ENCODE data around the gene DLG2. TPM values are rescaled to one million over a fixed set of nuclear protein-coding genes. Genes with fewer than 3 reads are reported as not detected.
"Not testable (repeated sequence)": the region's sequence is repeated elsewhere in the genome, so short reads cannot be mapped to it uniquely, and the experiment has no call there.

DLG2 gene
- total and polyA plus RNA-seq, 9 donors = 2.5 to 20.7 (median 12.0) TPM

- no peaks in the 10 kb centered on the region for H3K27me3 ChIP-seq
- TF ChIP-seq, protein P1, sequence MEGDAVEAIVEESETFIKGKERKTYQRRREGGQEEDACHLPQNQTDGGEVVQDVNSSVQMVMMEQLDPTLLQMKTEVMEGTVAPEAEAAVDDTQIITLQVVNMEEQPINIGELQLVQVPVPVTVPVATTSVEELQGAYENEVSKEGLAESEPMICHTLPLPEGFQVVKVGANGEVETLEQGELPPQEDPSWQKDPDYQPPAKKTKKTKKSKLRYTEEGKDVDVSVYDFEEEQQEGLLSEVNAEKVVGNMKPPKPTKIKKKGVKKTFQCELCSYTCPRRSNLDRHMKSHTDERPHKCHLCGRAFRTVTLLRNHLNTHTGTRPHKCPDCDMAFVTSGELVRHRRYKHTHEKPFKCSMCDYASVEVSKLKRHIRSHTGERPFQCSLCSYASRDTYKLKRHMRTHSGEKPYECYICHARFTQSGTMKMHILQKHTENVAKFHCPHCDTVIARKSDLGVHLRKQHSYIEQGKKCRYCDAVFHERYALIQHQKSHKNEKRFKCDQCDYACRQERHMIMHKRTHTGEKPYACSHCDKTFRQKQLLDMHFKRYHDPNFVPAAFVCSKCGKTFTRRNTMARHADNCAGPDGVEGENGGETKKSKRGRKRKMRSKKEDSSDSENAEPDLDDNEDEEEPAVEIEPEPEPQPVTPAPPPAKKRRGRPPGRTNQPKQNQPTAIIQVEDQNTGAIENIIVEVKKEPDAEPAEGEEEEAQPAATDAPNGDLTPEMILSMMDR (IDR thresholded peaks at IDR 0.05) = no peak
- TF ChIP-seq POLR2A (IDR thresholded peaks at IDR 0.05) (no peak), EP300 (IDR thresholded peaks at IDR 0.05) (no peak)
- intact Hi-C loops (cut with DNase I) = no loop called here
- no peak overlapping the region for H3K27ac ChIP-seq
- peaks cover 0 to 3% of the 10 kb centered on the region in 2 donors for H3K9me3 ChIP-seq
- no peak overlapping the region for H3K4me3 ChIP-seq
- no peaks in the 10 kb centered on the region for H3K4me1 ChIP-seq (ENCODE audit: insufficient read depth)
- no peak for DNase-seq
- H3K36me3 ChIP-seq = no peaks in the 10 kb centered on the region
Observed at GRCh38 chr11:85257837-85258236, 369.3 kb downstream of the DLG2 start.

GRCh38 chr11:85256433-85256832 is 370.7 kb downstream of the DLG2 start:
- DNase-seq = no peak
- intact Hi-C loops (cut with DNase I) = no loop called here
- TF ChIP-seq EP300 (IDR thresholded peaks at IDR 0.05) = no peak
- TF ChIP-seq, protein P1 (IDR thresholded peaks at IDR 0.05) = no peak
- TF ChIP-seq POLR2A (IDR thresholded peaks at IDR 0.05) = no peak
- 95 to 97% (median 95%) methylated on average over 7 of the region's 7 CpGs for WGBS, 3 donors
- Histone ChIP-seq H3K27ac (no peak overlapping the region), H3K27me3 (no peaks in the 10 kb centered on the region), H3K9me3 (peaks cover 0 to 3% of the 10 kb centered on the region in 2 donors), H3K4me3 (no peak overlapping the region), H3K4me1 (ENCODE audit: insufficient read depth) (no peaks in the 10 kb centered on the region), H3K36me3 (no peaks in the 10 kb centered on the region)

GRCh38 chr11:85249482-85249881 is 377.7 kb downstream of the DLG2 start:
- H3K9me3 ChIP-seq = peaks cover 0 to 3% of the 10 kb centered on the region in 2 donors
- H3K4me3 ChIP-seq = no peak overlapping the region
- H3K36me3 ChIP-seq = no peaks in the 10 kb centered on the region
- intact Hi-C loops (cut with DNase I) = no loop called here
- H3K27ac ChIP-seq = no peak overlapping the region
- H3K27me3 ChIP-seq = no peaks in the 10 kb centered on the region
- no peak for DNase-seq
- no peaks in the 10 kb centered on the region for H3K4me1 ChIP-seq (ENCODE audit: insufficient read depth)
- TF ChIP-seq POLR2A (IDR thresholded peaks at IDR 0.05) = no peak

DNA sequence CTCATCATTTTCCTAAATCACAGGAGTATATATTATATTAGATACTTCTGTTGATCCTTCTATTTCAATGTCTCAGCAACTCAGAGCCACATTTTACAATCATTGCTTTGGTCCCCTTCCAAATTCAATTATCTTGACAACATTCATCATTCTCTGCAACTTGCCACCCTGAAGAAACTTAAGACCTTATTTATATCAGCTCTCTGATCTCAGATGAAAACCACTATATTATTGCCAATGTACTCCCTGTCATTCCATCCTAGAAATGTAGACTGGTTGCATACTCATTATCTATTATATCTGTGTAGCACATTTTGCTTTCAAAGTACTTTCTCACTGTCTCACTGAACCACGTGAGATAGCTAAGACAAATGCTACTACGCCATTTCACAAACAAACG is 379.3 kb downstream of the DLG2 start:
- no peak for DNase-seq
- Histone ChIP-seq H3K9me3 (no peaks in the 10 kb centered on the region), H3K36me3 (no peaks in the 10 kb centered on the region), H3K4me1 (ENCODE audit: insufficient read depth) (no peaks in the 10 kb centered on the region), H3K27ac (no peak overlapping the region), H3K4me3 (no peak overlapping the region), H3K27me3 (no peaks in the 10 kb centered on the region)
- intact Hi-C loops (cut with DNase I) = no loop called here
- 94 to 98% (median 96%) methylated on average over 3 of the region's 3 CpGs for WGBS, 3 donors
- TF ChIP-seq, protein P1 (IDR thresholded peaks at IDR 0.05) = no peak
- TF ChIP-seq EP300 (IDR thresholded peaks at IDR 0.05) (no peak), POLR2A (IDR thresholded peaks at IDR 0.05) (no peak)

- intact Hi-C loops (cut with DNase I) = no loop called here
- H3K4me3 ChIP-seq = no peak overlapping the region
- TF ChIP-seq EP300 (IDR thresholded peaks at IDR 0.05) = no peak
- TF ChIP-seq, protein P1 (IDR thresholded peaks at IDR 0.05) = no peak
- TF ChIP-seq POLR2A (IDR thresholded peaks at IDR 0.05) = no peak
- no peaks in the 10 kb centered on the region for H3K9me3 ChIP-seq
- no peak for DNase-seq
- H3K27ac ChIP-seq = no peak overlapping the region
- no peaks in the 10 kb centered on the region for H3K4me1 ChIP-seq (ENCODE audit: insufficient read depth)
- no peaks in the 10 kb centered on the region for H3K27me3 ChIP-seq
- WGBS, 3 donors = 60 to 63% (median 62%) methylated on average over 1 of the region's 1 CpG
- no peaks in the 10 kb centered on the region for H3K36me3 ChIP-seq
Observed at GRCh38 chr11:85238906-85239305, 388.2 kb downstream of the DLG2 start.

GRCh38 chr11:85238038-85238437 is 389.1 kb downstream of the DLG2 start:
- H3K27ac ChIP-seq; H3K4me3 ChIP-seq; intact Hi-C loops (cut with DNase I); H3K9me3 ChIP-seq; DNase-seq; H3K36me3 ChIP-seq; H3K27me3 ChIP-seq; H3K4me1 ChIP-seq (ENCODE audit: insufficient read depth): not testable (repeated sequence)
- 96 to 99% (median 98%) methylated on average over 2 of the region's 2 CpGs for WGBS, 3 donors

Data from ovary (tissue), 9 donors.